Skeletal muscle satellite cell (primary cell): ENCODE data around the gene SEMA5A.

Experiments
- H3K27me3 ChIP-seq: 2 replicates; pipeline ENCODE4 v1.7.0; 2013; ENCODE audit warnings: low read length; ENCODE audit not compliant: control insufficient read depth, insufficient read depth
- H3K36me3 ChIP-seq: 2 replicates; pipeline ENCODE4 v1.7.0; 2013; ENCODE audit warnings: mild to moderate bottlenecking, control low read depth, low read length; ENCODE audit not compliant: insufficient read depth
- H3K4me1 ChIP-seq: 2 replicates; pipeline ENCODE4 v1.7.0; 2013; ENCODE audit warnings: low read length; ENCODE audit not compliant: control insufficient read depth, insufficient read depth
- H3K4me2 ChIP-seq: 2 replicates; pipeline ENCODE4 v1.7.0; 2013; ENCODE audit warnings: mild to moderate bottlenecking, low read length
- H3K4me3 ChIP-seq: 2 replicates; pipeline ENCODE4 v1.7.0; 2013; ENCODE audit warnings: low read length
- H3K9ac ChIP-seq: 2 replicates; pipeline ENCODE4 v1.7.0; 2013; ENCODE audit warnings: mild to moderate bottlenecking, low read depth, low read length, moderate library complexity
- H3K9me3 ChIP-seq: replicated peaks from 2 replicates; pipeline ENCODE4 v1.7.0; 2013; ENCODE audit warnings: mild to moderate bottlenecking, control low read depth, low read length

The SEMA5A gene

DNA sequence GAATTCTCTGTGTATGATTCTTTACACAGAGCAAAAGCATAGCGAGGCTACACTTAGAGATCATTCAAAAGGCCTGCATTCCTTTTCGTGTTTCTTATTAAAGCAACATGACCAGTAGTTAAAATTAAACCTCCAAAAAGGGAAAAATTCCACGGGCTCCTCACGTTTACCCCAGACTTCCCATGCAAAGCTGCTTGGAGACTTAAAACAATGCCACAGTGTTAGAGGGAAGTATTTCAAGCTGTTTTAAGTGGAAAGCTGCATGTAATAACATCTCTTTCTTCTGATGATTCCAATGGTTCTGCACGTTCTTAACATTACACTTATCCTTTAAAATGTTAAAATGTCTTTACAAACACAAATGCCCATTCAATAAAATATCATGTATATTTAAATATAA lies 405.2 kb downstream of the SEMA5A start:
- no peak overlapping the region for H3K9ac ChIP-seq
- H3K27me3 ChIP-seq, result no peaks in the 10 kb centered on the region
- H3K36me3 ChIP-seq, result no peaks in the 10 kb centered on the region
- H3K4me1 ChIP-seq, result no peaks in the 10 kb centered on the region
- H3K4me2 ChIP-seq, result no peak overlapping the region
- H3K9me3 ChIP-seq, result no peaks in the 10 kb centered on the region
- no peak overlapping the region for H3K4me3 ChIP-seq

DNA sequence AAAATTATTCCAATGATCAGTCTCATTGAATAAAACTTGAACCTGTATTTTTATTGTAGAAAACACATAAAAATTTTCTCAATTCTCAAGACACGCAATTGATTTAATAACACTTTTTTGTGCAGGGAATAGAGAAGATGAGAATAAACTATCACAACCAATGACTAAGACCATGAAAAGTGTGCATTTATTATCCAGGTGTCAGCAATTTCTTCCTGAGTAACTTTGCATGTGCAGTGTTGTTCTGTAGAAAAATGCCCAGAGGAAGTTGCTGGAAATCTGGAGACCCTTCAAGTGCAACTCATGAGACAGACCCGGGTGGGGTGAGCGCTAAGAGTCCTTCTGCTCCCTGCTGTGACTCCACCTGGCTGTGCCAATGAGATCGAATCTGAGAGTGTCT lies 405.7 kb downstream of the SEMA5A start:
- Histone ChIP-seq H3K36me3 (no peaks in the 10 kb centered on the region), H3K4me2 (no peak overlapping the region), H3K4me3 (no peak overlapping the region), H3K27me3 (no peaks in the 10 kb centered on the region), H3K4me1 (no peaks in the 10 kb centered on the region), H3K9ac (no peak overlapping the region), H3K9me3 (no peaks in the 10 kb centered on the region)

DNA sequence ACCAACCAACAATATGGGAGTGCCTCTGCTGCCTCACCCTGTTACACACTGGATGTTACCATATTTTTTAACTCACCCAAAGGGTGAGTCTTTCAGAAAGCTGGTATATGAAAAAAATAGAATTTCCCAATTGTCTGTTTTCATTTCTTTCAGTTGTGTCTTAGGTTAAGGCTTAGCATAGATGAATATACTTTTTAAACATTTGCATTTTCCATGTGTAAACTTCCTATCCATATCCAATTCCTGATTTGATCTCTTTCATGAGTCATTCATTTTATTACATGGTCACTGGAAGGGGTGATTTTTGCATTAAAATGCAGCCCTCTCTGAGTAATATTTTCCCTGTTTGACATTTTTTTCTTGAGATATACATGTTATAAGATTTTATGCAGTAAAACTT lies 406.5 kb downstream of the SEMA5A start:
- no peaks in the 10 kb centered on the region for H3K9me3 ChIP-seq
- no peaks in the 10 kb centered on the region for H3K4me1 ChIP-seq
- H3K4me3 ChIP-seq, result no peak overlapping the region
- no peak overlapping the region for H3K9ac ChIP-seq
- no peak overlapping the region for H3K4me2 ChIP-seq
- H3K36me3 ChIP-seq, result no peaks in the 10 kb centered on the region
- H3K27me3 ChIP-seq, result no peaks in the 10 kb centered on the region

DNA sequence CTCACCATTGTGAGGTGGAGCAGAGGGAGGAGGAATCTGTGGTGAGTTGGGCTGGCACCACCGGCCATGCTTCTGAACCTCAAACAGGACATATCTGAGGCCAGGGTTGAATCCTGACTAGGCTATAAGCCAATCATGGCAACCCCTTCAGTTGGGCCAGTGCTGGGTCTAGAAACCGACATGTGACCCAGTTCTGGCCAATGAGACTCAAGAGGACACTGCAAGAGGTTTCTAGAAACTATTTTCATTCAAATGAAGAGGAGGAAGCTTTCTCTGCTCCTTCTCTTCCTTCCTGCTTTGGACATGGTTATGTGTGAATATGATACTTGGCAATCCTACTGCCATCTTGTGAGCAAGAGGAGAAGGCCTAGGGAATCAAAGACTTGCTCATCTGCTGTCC lies 417.7 kb downstream of the SEMA5A start:
- Histone ChIP-seq H3K4me3 (no peak overlapping the region), H3K4me2 (no peak overlapping the region), H3K9me3 (no peaks in the 10 kb centered on the region), H3K4me1 (peaks cover 2% of the 10 kb centered on the region), H3K27me3 (no peaks in the 10 kb centered on the region), H3K9ac (no peak overlapping the region), H3K36me3 (no peaks in the 10 kb centered on the region)

DNA sequence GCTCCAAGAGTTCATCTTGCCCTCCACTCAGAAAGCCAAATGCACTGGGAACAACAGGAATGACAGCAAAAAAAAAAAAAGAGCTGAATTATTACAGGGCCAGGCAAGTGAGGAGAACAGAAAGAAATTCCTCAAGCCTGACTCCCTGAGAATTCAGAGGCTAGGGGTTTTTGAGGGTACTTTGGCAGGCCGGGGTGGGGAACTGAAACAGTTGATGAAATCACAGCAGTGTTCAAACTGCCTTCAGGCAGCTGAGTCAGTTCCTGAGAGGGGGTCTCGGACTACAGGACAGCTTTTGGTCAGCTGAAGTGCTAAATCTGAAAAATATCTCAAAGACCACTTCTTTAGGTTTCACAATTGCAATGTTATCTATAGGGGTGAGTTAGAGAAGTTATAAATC lies 419.4 kb downstream of the SEMA5A start:
- Histone ChIP-seq H3K4me1 (no peaks in the 10 kb centered on the region), H3K9ac (no peak overlapping the region)

DNA sequence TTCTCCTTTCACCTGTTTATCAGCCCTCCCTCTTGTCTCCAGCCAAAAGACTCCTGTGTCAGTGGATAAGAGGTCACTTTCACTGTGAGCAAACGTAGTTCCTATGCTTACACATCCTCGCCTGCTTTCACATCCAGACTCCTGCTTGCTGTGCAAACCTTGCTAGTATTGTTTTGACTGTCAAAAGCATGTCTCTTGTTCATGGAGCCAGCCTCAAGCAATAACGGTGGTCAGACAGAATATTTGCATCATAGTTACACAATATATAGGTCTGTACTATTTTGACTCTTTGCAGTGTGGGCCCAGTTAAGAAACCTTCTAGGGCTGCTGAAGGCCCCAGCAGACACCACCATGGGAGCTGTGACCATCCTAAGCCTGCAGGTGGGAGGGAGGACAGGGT lies 420.0 kb downstream of the SEMA5A start:
- Histone ChIP-seq H3K4me3 (no peak overlapping the region), H3K9ac (no peak overlapping the region), H3K9me3 (no peaks in the 10 kb centered on the region), H3K4me1 (no peaks in the 10 kb centered on the region), H3K27me3 (no peaks in the 10 kb centered on the region), H3K36me3 (no peaks in the 10 kb centered on the region), H3K4me2 (no peak overlapping the region)

More for the DNA sequence above, 419.4 kb downstream of the SEMA5A start:
- Histone ChIP-seq H3K4me2 (no peak overlapping the region), H3K9me3 (no peaks in the 10 kb centered on the region), H3K27me3 (no peaks in the 10 kb centered on the region), H3K4me3 (no peak overlapping the region), H3K36me3 (no peaks in the 10 kb centered on the region)

DNA sequence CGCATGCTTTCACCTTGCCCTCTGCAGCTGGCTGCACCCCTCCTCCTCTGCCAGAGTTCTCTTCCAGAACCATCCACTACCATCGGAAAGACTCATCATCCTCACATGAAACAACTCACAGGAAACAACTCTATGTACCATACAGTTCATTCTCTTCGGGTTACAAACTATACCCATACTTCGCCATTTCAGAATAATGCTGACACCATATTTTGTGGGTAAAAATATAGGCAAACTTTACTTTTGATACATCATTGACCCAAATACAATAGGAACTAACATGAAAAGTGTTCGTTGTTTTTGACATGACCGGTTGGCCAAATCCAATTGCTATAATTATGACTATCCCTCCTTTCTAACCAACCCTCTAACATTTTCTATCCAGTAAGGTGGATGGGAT lies 421.0 kb downstream of the SEMA5A start:
- H3K4me3 ChIP-seq, result no peak overlapping the region
- H3K36me3 ChIP-seq, result no peaks in the 10 kb centered on the region
- no peaks in the 10 kb centered on the region for H3K9me3 ChIP-seq
- no peak overlapping the region for H3K4me2 ChIP-seq
- H3K9ac ChIP-seq, result no peak overlapping the region
- no peaks in the 10 kb centered on the region for H3K27me3 ChIP-seq
- no peaks in the 10 kb centered on the region for H3K4me1 ChIP-seq

DNA sequence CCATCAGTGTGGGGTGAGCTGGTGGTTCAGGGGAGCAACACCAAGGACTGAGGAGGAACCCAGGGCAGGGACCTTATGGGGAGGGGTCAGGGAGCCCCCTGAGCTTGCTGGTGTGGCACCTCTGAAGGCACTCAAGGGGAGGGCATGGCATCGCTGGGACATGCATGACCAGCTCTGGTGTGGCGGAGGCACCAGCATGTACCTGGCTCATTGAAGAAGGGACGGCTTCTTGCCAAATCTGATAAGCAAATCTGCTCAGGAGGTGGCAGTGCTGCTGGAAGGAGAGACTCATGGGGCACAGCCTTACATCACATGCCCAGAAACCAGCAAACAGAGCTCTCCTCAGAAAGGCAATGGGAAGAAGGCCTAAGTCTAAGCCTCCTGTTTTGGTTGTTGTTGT lies 421.8 kb downstream of the SEMA5A start:
- no peaks in the 10 kb centered on the region for H3K4me1 ChIP-seq
- no peak overlapping the region for H3K4me3 ChIP-seq
- H3K27me3 ChIP-seq, result no peaks in the 10 kb centered on the region
- no peak overlapping the region for H3K4me2 ChIP-seq
- no peaks in the 10 kb centered on the region for H3K9me3 ChIP-seq
- H3K36me3 ChIP-seq, result no peaks in the 10 kb centered on the region
- no peak overlapping the region for H3K9ac ChIP-seq

DNA sequence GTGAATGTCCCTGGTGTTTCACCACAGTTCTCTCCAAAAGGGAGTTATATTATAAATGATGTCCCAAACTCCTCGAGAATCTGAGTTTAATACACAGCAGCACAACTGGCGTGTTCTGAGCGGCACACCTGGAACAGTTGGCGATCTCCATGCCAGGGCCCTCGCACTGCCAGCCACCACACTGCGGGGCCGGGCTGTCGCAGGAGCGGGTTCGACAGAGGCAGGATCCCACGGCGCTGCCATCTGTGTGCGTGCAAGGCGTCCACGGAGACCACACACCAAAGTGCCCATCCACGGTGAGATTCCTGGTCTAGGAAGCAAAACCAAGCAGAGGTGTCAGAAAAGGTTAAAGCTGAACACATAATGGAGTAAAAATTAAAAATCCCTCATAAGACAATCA lies 423.3 kb downstream of the SEMA5A start:
- Histone ChIP-seq H3K4me2 (no peak overlapping the region), H3K27me3 (no peaks in the 10 kb centered on the region), H3K9me3 (no peaks in the 10 kb centered on the region), H3K9ac (no peak overlapping the region), H3K4me1 (no peaks in the 10 kb centered on the region), H3K36me3 (no peaks in the 10 kb centered on the region), H3K4me3 (no peak overlapping the region)

DNA sequence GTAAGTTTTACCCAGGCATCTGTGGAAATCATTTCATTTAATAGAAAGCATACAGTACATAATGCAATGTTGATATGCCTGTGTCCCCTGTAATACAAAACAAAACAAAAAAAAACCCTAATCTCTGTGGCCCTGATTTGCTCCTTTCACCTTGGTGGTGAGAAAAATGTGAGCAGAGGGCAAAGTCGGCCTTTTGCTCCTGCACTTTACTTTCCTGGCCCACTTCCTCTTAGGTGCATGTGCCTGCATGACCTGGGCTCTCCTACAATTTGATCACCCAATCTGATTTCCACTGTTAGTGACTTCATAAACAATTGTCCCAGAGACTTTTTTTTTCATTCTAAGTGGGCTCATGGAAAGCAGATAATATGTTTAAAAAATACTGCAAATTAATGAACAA lies 424.3 kb downstream of the SEMA5A start:
- Histone ChIP-seq H3K36me3 (no peaks in the 10 kb centered on the region), H3K4me2 (no peak overlapping the region), H3K4me3 (no peak overlapping the region), H3K9ac (no peak overlapping the region), H3K4me1 (no peaks in the 10 kb centered on the region), H3K27me3 (no peaks in the 10 kb centered on the region), H3K9me3 (no peaks in the 10 kb centered on the region)

DNA sequence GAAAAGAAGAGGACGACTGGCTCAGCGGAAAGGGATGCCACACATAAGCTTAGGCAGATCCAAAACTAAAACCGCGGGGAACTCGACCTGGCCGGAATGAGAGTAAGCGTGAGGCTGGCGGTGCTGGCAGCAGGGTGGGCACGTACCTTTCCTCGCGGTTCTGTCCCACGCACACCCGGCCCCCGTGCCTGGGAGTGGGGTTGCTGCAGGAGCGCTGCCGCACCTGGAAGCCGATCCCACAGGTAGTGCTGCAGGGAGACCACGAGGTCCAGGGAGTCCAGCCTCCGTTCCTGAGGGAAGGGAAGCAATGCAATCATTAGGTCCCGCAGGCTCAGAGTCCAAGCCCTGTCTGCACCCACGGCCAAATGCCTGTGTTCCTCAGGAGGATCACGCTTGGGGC lies 427.0 kb downstream of the SEMA5A start:
- no peak overlapping the region for H3K4me2 ChIP-seq
- H3K4me3 ChIP-seq, result no peak overlapping the region
- H3K4me1 ChIP-seq, result no peaks in the 10 kb centered on the region
- H3K9me3 ChIP-seq, result no peaks in the 10 kb centered on the region
- H3K36me3 ChIP-seq, result no peaks in the 10 kb centered on the region
- H3K27me3 ChIP-seq, result no peaks in the 10 kb centered on the region
- no peak overlapping the region for H3K9ac ChIP-seq

DNA sequence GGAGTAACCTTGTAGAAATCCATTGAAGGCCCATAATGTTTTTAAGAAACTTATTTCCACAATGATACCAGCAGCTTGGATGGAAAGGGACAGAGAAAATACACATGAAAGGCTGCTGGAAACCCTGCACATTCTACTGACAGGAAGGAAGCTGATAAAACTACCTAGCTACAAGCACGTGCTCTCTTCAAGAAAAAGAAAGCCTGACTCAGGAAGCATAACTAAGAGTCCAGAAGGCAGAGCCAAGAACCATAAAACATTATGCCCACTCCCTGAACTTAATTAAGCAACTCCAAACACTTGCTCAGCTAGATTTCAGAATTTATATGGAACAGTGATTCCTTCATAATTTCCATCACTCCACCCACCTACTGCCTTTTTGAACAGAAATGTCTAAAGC lies 430.8 kb downstream of the SEMA5A start:
- Histone ChIP-seq H3K9me3 (no peaks in the 10 kb centered on the region), H3K9ac (no peak overlapping the region), H3K36me3 (no peaks in the 10 kb centered on the region), H3K4me3 (no peak overlapping the region), H3K27me3 (no peaks in the 10 kb centered on the region), H3K4me2 (no peak overlapping the region), H3K4me1 (no peaks in the 10 kb centered on the region)
